Measurements from ENCODE around the gene SERTM2. TPM values are rescaled to one million over a fixed set of nuclear protein-coding genes. Genes with fewer than 3 reads are reported as not detected.

SERTM2 gene
- total and polyA plus RNA-seq, 2 experiments from 2014 or later = 1.6 to 2.9 TPM

DNA sequence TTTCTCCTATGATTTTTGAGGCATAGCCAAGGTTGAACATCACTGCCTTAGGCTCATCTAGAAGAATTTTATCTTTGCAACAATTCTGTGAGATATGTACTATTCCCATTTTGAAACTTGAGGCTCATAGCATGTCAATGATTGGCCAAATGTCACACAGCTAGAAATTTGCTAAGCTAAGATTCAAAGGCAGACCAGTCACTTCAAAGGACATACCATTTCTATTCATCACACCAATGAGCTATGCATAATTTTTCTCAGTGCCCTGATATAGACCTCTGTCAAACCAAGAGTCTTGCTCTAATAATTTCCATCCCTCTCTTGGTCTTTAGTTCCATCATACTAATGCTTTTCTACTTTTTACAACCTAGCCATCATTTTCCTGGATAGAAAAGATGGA is 27.6 kb upstream of the SERTM2 start:
- H3K27ac ChIP-seq = no peak overlapping the region
- H3K4me1 ChIP-seq (ENCODE audit: insufficient read depth) = no peaks in the 10 kb centered on the region
- H3K4me2 ChIP-seq = no peak overlapping the region
- TF ChIP-seq EZH2phosphoT487 (IDR thresholded peaks at IDR 0.05; ENCODE audit: low read depth, severe bottlenecking, unreplicated experiment) (no peak), EZH2 (IDR thresholded peaks at IDR 0.05; ENCODE audit: borderline replicate concordance) (no peak)
- TF ChIP-seq, protein P1, sequence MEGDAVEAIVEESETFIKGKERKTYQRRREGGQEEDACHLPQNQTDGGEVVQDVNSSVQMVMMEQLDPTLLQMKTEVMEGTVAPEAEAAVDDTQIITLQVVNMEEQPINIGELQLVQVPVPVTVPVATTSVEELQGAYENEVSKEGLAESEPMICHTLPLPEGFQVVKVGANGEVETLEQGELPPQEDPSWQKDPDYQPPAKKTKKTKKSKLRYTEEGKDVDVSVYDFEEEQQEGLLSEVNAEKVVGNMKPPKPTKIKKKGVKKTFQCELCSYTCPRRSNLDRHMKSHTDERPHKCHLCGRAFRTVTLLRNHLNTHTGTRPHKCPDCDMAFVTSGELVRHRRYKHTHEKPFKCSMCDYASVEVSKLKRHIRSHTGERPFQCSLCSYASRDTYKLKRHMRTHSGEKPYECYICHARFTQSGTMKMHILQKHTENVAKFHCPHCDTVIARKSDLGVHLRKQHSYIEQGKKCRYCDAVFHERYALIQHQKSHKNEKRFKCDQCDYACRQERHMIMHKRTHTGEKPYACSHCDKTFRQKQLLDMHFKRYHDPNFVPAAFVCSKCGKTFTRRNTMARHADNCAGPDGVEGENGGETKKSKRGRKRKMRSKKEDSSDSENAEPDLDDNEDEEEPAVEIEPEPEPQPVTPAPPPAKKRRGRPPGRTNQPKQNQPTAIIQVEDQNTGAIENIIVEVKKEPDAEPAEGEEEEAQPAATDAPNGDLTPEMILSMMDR (IDR thresholded peaks at IDR 0.05; ENCODE audit: poor library complexity) = no peak
- no peaks in the 10 kb centered on the region for H4K20me1 ChIP-seq (ENCODE audit: insufficient read depth, poor library complexity, severe bottlenecking)
- no peaks in the 10 kb centered on the region for H3K9me2 ChIP-seq (replicated peaks; ENCODE audit: insufficient read depth)
- no peak for DNase-seq (ENCODE audit: low spot score)
- no peak overlapping the region for H2AFZ ChIP-seq
- no peak overlapping the region for H3K4me3 ChIP-seq
- no peaks in the 10 kb centered on the region for H3K36me3 ChIP-seq (replicated peaks; ENCODE audit: insufficient read depth, low read depth)
- no peaks in the 10 kb centered on the region for H3K27me3 ChIP-seq
- no peaks in the 10 kb centered on the region for H3K79me2 ChIP-seq
- H3K9me3 ChIP-seq (ENCODE audit: low read depth) = peaks cover 4% of the 10 kb centered on the region

DNA sequence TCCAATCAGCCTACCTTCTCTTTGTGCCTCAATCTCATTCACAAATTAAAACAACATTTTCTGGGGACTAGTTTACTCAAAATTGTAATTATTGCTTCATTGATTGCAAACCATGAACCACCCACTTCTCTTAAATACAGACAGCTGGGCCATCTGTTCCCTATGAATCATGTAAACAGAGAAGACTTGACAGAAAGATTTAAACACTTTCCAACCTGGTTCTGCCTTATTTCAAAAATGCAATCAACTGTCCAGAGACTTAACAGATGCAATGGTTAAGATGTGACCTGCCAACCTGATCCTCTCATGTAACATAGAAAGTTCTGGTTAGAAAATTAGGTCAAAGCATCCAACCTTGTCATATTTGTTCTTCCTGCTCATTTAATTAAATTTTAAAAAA is 20.8 kb upstream of the SERTM2 start:
- TF ChIP-seq EZH2phosphoT487 (IDR thresholded peaks at IDR 0.05; ENCODE audit: low read depth, severe bottlenecking, unreplicated experiment) = no peak
- no peak for TF ChIP-seq EZH2 (IDR thresholded peaks at IDR 0.05; ENCODE audit: borderline replicate concordance)
- TF ChIP-seq, protein P1 (IDR thresholded peaks at IDR 0.05; ENCODE audit: poor library complexity) = no peak
- peak overlapping the region; percentile 27 for H3K4me2 ChIP-seq
- H3K4me1 ChIP-seq (ENCODE audit: insufficient read depth) = peaks cover 18% of the 10 kb centered on the region
- peak; percentile 6 for DNase-seq (ENCODE audit: low spot score)
- no peaks in the 10 kb centered on the region for H3K27me3 ChIP-seq
- H2AFZ ChIP-seq = no peak overlapping the region
- no peak overlapping the region for H3K4me3 ChIP-seq
- no peaks in the 10 kb centered on the region for H3K79me2 ChIP-seq
- H3K36me3 ChIP-seq (replicated peaks; ENCODE audit: insufficient read depth, low read depth) = no peaks in the 10 kb centered on the region
- H3K9me3 ChIP-seq (ENCODE audit: low read depth) = no peaks in the 10 kb centered on the region
- H3K27ac ChIP-seq = peak overlapping the region; percentile 59
- no peaks in the 10 kb centered on the region for H3K9me2 ChIP-seq (replicated peaks; ENCODE audit: insufficient read depth)
- no peaks in the 10 kb centered on the region for H4K20me1 ChIP-seq (ENCODE audit: insufficient read depth, poor library complexity, severe bottlenecking)

GRCh38 chrX:111492085-111492484 is 19.4 kb upstream of the SERTM2 start:
- peak overlapping the region; percentile 59 for H3K27ac ChIP-seq
- H2AFZ ChIP-seq = no peak overlapping the region
- H3K4me1 ChIP-seq (ENCODE audit: insufficient read depth) = peaks cover 18% of the 10 kb centered on the region
- WGBS (ENCODE audit: low lambda C conversion rate, missing lambda C conversion rate) = 36% methylated on average over 4 of the region's 4 CpGs
- H4K20me1 ChIP-seq (ENCODE audit: insufficient read depth, poor library complexity, severe bottlenecking) = no peaks in the 10 kb centered on the region
- no peak overlapping the region for H3K4me2 ChIP-seq
- no peaks in the 10 kb centered on the region for H3K9me2 ChIP-seq (replicated peaks; ENCODE audit: insufficient read depth)
- no peaks in the 10 kb centered on the region for H3K27me3 ChIP-seq
- H3K9me3 ChIP-seq (ENCODE audit: low read depth) = no peaks in the 10 kb centered on the region
- no peak overlapping the region for H3K4me3 ChIP-seq
- no peaks in the 10 kb centered on the region for H3K36me3 ChIP-seq (replicated peaks; ENCODE audit: insufficient read depth, low read depth)
- no peak for TF ChIP-seq EZH2 (IDR thresholded peaks at IDR 0.05; ENCODE audit: borderline replicate concordance)
- TF ChIP-seq EZH2phosphoT487 (IDR thresholded peaks at IDR 0.05; ENCODE audit: low read depth, severe bottlenecking, unreplicated experiment) = no peak
- TF ChIP-seq, protein P1 (IDR thresholded peaks at IDR 0.05; ENCODE audit: poor library complexity) = no peak
- H3K79me2 ChIP-seq = no peaks in the 10 kb centered on the region
- DNase-seq (ENCODE audit: low spot score) = no peak

DNA sequence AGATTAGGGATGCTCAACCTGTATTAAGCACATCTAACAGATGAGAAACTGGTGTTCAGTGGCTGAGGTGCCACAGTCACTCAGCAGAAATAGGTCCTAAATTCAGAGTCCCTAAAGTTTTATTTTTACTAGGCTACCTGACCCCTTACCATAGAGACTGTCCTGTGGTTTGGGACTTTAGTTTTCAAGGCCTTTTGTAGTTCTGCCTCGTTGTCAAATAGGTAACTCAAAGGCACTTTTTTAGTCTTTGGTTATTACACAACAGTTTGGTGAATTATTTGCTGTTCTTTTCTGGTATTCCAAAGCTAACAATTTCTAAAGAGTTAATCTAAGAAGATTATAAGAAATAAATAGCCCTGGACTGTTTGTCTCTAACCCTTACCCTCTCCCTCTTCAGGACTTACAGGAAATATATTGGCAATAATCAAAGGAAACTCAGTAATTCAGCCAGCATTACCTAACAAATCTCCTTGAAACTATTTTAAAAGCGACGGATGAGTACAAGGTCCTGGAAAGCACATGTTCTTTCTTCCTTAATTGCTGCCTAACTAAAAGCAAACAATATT is 12.8 kb upstream of the SERTM2 start:
- H3K9me3 ChIP-seq (ENCODE audit: low read depth) = no peaks in the 10 kb centered on the region
- no peaks in the 10 kb centered on the region for H3K4me1 ChIP-seq (ENCODE audit: insufficient read depth)
- no peak overlapping the region for H3K27ac ChIP-seq
- DNase-seq (ENCODE audit: low spot score) = no peak
- TF ChIP-seq EZH2 (IDR thresholded peaks at IDR 0.05; ENCODE audit: borderline replicate concordance) = no peak
- TF ChIP-seq, protein P1 (IDR thresholded peaks at IDR 0.05; ENCODE audit: poor library complexity) = no peak
- TF ChIP-seq EZH2phosphoT487 (IDR thresholded peaks at IDR 0.05; ENCODE audit: low read depth, severe bottlenecking, unreplicated experiment) = no peak
- H3K27me3 ChIP-seq = no peaks in the 10 kb centered on the region
- no peaks in the 10 kb centered on the region for H4K20me1 ChIP-seq (ENCODE audit: insufficient read depth, poor library complexity, severe bottlenecking)
- H3K36me3 ChIP-seq (replicated peaks; ENCODE audit: insufficient read depth, low read depth) = no peaks in the 10 kb centered on the region
- H3K4me2 ChIP-seq = no peak overlapping the region
- WGBS (ENCODE audit: low lambda C conversion rate, missing lambda C conversion rate) = 57% methylated on average over 3 of the region's 3 CpGs
- no peak overlapping the region for H3K4me3 ChIP-seq
- H3K9me2 ChIP-seq (replicated peaks; ENCODE audit: insufficient read depth) = no peaks in the 10 kb centered on the region
- H2AFZ ChIP-seq = no peak overlapping the region
- no peaks in the 10 kb centered on the region for H3K79me2 ChIP-seq

Measured in hepatocyte (in vitro differentiated cells).